ENCODE measurements around the gene STK24. TPM values are rescaled to one million over a fixed set of nuclear protein-coding genes. Genes with fewer than 3 reads are reported as not detected.

STK24 gene
- total RNA-seq, 1 donor from 2014 or later = 88.4 TPM

DNA sequence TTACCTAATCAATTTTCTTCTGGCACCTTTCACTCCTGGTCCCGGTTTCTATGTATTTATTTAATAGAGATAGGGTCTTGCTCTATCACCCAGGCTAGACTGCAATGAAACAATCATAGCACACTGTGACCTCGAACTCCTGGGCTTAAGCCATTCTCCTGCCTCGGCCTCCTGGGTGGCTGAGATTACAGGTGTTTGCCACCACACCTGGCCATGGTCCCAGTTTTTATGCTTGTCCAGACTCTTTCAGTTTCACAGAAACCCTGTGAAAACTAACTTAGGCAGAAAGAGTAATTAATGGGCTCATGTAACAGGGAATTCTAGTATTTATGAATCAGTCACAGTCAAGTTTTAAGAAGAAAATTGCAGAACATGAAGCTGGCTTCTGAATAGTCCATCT is 9.0 kb upstream of the STK24 start:
- Mint-ChIP-seq H3K27ac (peak overlapping the region; percentile 76), H3K36me3 (peaks cover 5% of the 10 kb centered on the region), H3K4me1 (peaks cover 55% of the 10 kb centered on the region), H3K9me3 (peaks cover 10% of the 10 kb centered on the region), H3K27me3 (ENCODE audit: low read depth) (no peaks in the 10 kb centered on the region), H3K4me3 (no peak overlapping the region)
- no peak for DNase-seq (ENCODE audit: low spot score in 2 of 2, unreplicated experiment in 2 of 2)
- TF ChIP-seq, protein P1, sequence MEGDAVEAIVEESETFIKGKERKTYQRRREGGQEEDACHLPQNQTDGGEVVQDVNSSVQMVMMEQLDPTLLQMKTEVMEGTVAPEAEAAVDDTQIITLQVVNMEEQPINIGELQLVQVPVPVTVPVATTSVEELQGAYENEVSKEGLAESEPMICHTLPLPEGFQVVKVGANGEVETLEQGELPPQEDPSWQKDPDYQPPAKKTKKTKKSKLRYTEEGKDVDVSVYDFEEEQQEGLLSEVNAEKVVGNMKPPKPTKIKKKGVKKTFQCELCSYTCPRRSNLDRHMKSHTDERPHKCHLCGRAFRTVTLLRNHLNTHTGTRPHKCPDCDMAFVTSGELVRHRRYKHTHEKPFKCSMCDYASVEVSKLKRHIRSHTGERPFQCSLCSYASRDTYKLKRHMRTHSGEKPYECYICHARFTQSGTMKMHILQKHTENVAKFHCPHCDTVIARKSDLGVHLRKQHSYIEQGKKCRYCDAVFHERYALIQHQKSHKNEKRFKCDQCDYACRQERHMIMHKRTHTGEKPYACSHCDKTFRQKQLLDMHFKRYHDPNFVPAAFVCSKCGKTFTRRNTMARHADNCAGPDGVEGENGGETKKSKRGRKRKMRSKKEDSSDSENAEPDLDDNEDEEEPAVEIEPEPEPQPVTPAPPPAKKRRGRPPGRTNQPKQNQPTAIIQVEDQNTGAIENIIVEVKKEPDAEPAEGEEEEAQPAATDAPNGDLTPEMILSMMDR (IDR thresholded peaks at IDR 0.05; ENCODE audit: unreplicated experiment) = no peak

DNA sequence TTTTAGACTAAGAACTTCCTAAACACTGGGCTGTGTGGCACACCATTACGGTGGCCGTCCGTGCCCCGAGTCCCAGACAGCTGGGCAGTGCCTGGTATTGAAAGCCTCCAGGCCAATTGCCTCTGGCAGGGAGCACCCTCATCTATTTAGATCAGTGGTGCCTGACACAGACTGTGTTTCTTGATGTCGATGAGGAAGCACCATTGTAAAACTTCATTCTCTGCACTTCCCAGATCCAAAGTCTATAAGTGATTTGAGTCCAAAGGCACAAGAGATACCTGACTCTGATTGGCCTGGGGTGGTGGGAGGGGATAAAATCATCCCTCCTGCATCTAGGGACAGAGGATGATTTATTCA is 8.5 kb upstream of the STK24 start:
- peaks cover 56% of the 10 kb centered on the region for H3K4me1 Mint-ChIP-seq
- H3K27ac Mint-ChIP-seq = peak overlapping the region; percentile 76

DNA sequence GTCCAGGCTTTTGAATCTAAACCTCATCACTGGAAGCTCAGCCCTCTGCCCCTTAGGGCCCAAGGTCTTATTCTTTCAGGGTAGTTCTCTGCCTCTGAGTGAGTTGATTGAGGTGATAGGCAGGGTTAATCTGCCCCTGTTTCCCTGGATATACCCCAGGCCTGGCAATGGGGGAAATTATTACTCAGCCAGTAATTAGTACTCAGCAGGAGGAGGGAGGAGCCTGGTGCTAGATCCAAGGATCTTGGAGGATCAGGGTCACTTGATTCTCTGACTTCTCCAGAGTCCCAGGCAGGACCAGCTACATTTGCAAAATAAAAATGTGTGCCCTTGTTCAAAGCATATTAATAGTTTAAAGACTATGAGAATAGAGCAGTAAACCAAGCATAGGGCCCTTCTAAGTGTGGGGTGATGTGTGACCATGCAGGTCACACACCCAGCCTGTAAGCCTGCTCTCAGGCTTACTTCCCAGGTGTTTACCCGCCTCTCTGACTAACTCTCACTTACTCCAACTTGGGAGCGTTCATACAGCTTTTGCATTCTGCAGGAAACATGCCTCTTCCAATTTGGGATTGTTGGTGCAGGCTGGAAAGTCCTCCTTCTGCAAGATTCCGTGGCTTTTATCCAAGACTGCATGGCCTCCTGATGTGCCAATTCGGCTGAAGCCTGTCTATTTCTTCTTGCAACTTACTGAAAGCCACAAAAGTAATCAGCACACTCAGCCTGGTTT is 7.9 kb upstream of the STK24 start:
- Mint-ChIP-seq H3K27me3 (ENCODE audit: low read depth) (no peaks in the 10 kb centered on the region), H3K9me3 (peaks cover 3% of the 10 kb centered on the region), H3K4me3 (no peak overlapping the region), H3K4me1 (peaks cover 61% of the 10 kb centered on the region), H3K27ac (peak overlapping the region; percentile 76), H3K36me3 (peaks cover 2% of the 10 kb centered on the region)
- TF ChIP-seq, protein P1 (IDR thresholded peaks at IDR 0.05; ENCODE audit: unreplicated experiment) = no peak
- no peak for DNase-seq (ENCODE audit: low spot score in 2 of 2, unreplicated experiment in 2 of 2)

More for the DNA sequence above, 8.5 kb upstream of the STK24 start:
- Mint-ChIP-seq H3K9me3 (peaks cover 6% of the 10 kb centered on the region), H3K4me3 (no peak overlapping the region), H3K27me3 (ENCODE audit: low read depth) (no peaks in the 10 kb centered on the region), H3K36me3 (peaks cover 5% of the 10 kb centered on the region)
- TF ChIP-seq, protein P1 (IDR thresholded peaks at IDR 0.05; ENCODE audit: unreplicated experiment) = no peak
- no peak for DNase-seq (ENCODE audit: low spot score in 2 of 2, unreplicated experiment in 2 of 2)

DNA sequence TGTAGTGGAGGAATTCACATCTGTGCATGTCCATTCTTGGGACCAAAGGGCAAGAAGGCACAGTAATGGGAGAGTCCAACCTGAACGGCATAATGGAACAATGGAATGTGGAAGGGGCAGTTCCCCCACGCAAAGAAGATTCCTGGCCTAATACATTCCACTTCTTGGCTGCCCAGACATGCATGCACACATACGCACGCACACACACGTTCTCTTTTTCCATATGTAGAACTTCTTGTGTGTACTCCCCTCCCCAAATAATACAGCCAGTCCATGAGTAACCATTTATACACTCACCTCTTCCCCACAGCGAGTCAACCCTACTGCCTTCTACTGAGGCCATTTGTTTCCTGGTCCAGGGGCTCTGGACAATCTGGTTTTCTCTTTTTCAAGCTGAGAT is 6.0 kb upstream of the STK24 start:
- no peak for DNase-seq (ENCODE audit: low spot score in 2 of 2, unreplicated experiment in 2 of 2)
- H3K27me3 Mint-ChIP-seq (ENCODE audit: low read depth) = no peaks in the 10 kb centered on the region
- TF ChIP-seq, protein P1 (IDR thresholded peaks at IDR 0.05; ENCODE audit: unreplicated experiment) = no peak
- no peaks in the 10 kb centered on the region for H3K36me3 Mint-ChIP-seq
- peak overlapping the region; percentile 91 for H3K27ac Mint-ChIP-seq
- H3K9me3 Mint-ChIP-seq = no peaks in the 10 kb centered on the region
- peaks cover 77% of the 10 kb centered on the region for H3K4me1 Mint-ChIP-seq
- no peak overlapping the region for H3K4me3 Mint-ChIP-seq

DNA sequence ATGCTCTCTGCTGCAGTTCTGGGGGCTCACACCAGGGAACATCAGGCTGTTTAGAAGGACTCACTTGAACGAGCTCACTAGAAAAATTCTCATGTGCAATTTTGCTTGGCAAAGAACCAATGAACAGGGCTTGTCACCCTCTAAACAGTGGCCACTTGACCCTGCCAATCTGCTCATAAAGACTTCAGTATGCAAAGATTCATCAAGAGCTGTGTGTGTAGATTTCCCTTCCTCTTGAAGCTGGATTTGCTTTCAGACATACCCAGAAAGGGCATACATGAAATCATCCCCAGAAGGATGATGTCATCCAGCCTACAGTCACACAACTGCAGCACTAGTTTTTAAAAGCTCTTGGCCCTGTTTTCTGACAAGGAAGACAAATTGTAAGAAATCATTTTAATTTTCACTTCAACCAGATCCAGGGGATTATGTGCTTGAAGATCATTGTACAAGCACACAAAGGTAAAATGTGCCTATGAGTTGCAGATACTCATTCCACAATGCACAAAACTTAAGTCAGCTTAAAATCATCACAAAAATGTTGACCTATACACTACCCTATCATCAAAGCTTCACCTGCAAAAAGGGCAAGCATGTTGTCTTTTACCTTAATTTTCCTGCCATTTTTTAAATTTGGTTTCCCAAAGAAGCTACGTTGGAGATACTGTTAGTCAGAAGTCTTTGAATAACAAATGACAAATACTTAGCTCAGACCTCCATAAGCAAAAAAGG is 5.2 kb upstream of the STK24 start:
- Mint-ChIP-seq H3K4me1 (peaks cover 80% of the 10 kb centered on the region), H3K9me3 (no peaks in the 10 kb centered on the region)

More for the DNA sequence above, 5.2 kb upstream of the STK24 start:
- no peak overlapping the region for H3K4me3 Mint-ChIP-seq
- DNase-seq (ENCODE audit: low spot score in 2 of 2, unreplicated experiment in 2 of 2) = no peak
- TF ChIP-seq, protein P1 (IDR thresholded peaks at IDR 0.05; ENCODE audit: unreplicated experiment) = no peak
- H3K27ac Mint-ChIP-seq = peak overlapping the region; percentile 91
- no peaks in the 10 kb centered on the region for H3K27me3 Mint-ChIP-seq (ENCODE audit: low read depth)
- no peaks in the 10 kb centered on the region for H3K36me3 Mint-ChIP-seq

Measured in mesothelial cell of epicardium (in vitro differentiated cells).